ENCODE data around the gene DCC.

- no peak for TF ChIP-seq POLR2A (IDR thresholded peaks at IDR 0.05)
- TF ChIP-seq, protein P1, sequence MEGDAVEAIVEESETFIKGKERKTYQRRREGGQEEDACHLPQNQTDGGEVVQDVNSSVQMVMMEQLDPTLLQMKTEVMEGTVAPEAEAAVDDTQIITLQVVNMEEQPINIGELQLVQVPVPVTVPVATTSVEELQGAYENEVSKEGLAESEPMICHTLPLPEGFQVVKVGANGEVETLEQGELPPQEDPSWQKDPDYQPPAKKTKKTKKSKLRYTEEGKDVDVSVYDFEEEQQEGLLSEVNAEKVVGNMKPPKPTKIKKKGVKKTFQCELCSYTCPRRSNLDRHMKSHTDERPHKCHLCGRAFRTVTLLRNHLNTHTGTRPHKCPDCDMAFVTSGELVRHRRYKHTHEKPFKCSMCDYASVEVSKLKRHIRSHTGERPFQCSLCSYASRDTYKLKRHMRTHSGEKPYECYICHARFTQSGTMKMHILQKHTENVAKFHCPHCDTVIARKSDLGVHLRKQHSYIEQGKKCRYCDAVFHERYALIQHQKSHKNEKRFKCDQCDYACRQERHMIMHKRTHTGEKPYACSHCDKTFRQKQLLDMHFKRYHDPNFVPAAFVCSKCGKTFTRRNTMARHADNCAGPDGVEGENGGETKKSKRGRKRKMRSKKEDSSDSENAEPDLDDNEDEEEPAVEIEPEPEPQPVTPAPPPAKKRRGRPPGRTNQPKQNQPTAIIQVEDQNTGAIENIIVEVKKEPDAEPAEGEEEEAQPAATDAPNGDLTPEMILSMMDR (IDR thresholded peaks at IDR 0.05): no peak
Observed at GRCh38 chr18:52815651-52816050, 475.7 kb downstream of the DCC start.
